NOMO-1 treated with DMSO at 0.1 percent for 48 hours (cell line): ENCODE results near the gene VWA5B1.

ENCODE experiments used
- DNase-seq: peaks from one replicate; lab custom pipeline; 2025; ENCODE audit not compliant: unreplicated experiment; lab: John Stamatoyannopoulos, UW

VWA5B1 gene

GRCh38 chr1:20347699-20348098 is 57.0 kb downstream of the VWA5B1 start:
- no peak for DNase-seq

GRCh38 chr1:20348326-20348915 is 57.7 kb downstream of the VWA5B1 start:
- DNase-seq = no peak

- no peak for DNase-seq
These were observed 58.9 kb downstream of the VWA5B1 start for GRCh38 chr1:20349561-20349960.

GRCh38 chr1:20349971-20350370 is 59.3 kb downstream of the VWA5B1 start:
- no peak for DNase-seq

GRCh38 chr1:20350421-20350820 is 59.7 kb downstream of the VWA5B1 start:
- DNase-seq = no peak

- DNase-seq = no peak
These were observed 61.4 kb downstream of the VWA5B1 start for GRCh38 chr1:20351911-20352701.

- no peak for DNase-seq
These were observed 63.2 kb downstream of the VWA5B1 start for GRCh38 chr1:20353836-20354235.

- DNase-seq = no peak
These were observed 63.9 kb downstream of the VWA5B1 start for GRCh38 chr1:20354610-20355009.

- DNase-seq = no peak
These were observed 64.6 kb downstream of the VWA5B1 start for GRCh38 chr1:20355101-20355827.

- DNase-seq = no peak
These were observed 65.4 kb downstream of the VWA5B1 start for GRCh38 chr1:20355828-20356735.

GRCh38 chr1:20356850-20357459 is 66.3 kb downstream of the VWA5B1 start:
- DNase-seq = no peak

- no peak for DNase-seq
These were observed 67.1 kb downstream of the VWA5B1 start for GRCh38 chr1:20357796-20358195.

- no peak for DNase-seq
These were observed 68.1 kb downstream of the VWA5B1 start for GRCh38 chr1:20358761-20359263.

- no peak for DNase-seq
These were observed 69.0 kb downstream of the VWA5B1 start for GRCh38 chr1:20359451-20360330.

- no peak for DNase-seq
These were observed 70.7 kb downstream of the VWA5B1 start for GRCh38 chr1:20361401-20361800.

GRCh38 chr1:20361805-20362381 is 71.2 kb downstream of the VWA5B1 start:
- DNase-seq = no peak

GRCh38 chr1:20362856-20363255 is 72.2 kb downstream of the VWA5B1 start:
- no peak for DNase-seq

- DNase-seq = no peak
These were observed 74.9 kb downstream of the VWA5B1 start for GRCh38 chr1:20365421-20366055.

- no peak for DNase-seq
These were observed 75.4 kb downstream of the VWA5B1 start for GRCh38 chr1:20366056-20366462.
